OCI-LY3 (cell line): ENCODE measurements around the gene MPL.

Experiments used
- EZH2phosphoT487 ChIP-seq: fragments of 200-600 bp; shearing (Covaris generic); IDR thresholded peaks from 2 replicates; pipeline ENCODE4 v1.6.1; 2018; ENCODE audit warnings: antibody characterized with exemption, mixed run types, low read depth
- TF ChIP-seq, protein P1 (sequence below): fragments of 200-600, 300-600 bp; sonication (generic); IDR thresholded peaks from 2 replicates; pipeline ENCODE4 v1.5.1; 2014; ENCODE audit warnings: antibody characterized with exemption, low read length, low read depth

DNA sequence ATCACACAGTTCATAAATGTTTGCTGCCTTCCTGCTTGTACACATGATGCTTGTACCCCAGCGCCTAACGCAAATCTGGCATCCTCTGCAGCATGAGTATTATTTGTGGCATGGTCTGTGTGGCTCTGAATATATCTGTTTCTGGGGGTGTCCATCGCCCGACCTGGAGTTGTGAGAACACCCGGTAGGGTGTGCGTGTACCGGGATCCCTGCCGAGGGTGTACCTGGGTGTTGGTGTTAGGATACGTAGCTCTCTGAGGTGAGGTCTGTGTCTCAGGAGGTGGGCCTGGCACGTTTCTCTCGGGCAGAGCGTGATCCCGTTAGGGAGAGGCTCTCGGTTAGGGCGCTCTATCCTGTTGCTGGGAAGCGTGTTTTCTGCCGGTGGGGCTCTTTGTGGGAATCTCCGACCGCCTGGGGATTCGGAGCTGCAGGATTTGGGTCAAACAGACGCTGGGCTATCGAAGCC, 10.8 kb downstream of the MPL start:
- TF ChIP-seq, protein P1, sequence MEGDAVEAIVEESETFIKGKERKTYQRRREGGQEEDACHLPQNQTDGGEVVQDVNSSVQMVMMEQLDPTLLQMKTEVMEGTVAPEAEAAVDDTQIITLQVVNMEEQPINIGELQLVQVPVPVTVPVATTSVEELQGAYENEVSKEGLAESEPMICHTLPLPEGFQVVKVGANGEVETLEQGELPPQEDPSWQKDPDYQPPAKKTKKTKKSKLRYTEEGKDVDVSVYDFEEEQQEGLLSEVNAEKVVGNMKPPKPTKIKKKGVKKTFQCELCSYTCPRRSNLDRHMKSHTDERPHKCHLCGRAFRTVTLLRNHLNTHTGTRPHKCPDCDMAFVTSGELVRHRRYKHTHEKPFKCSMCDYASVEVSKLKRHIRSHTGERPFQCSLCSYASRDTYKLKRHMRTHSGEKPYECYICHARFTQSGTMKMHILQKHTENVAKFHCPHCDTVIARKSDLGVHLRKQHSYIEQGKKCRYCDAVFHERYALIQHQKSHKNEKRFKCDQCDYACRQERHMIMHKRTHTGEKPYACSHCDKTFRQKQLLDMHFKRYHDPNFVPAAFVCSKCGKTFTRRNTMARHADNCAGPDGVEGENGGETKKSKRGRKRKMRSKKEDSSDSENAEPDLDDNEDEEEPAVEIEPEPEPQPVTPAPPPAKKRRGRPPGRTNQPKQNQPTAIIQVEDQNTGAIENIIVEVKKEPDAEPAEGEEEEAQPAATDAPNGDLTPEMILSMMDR: no peak
- no peak for TF ChIP-seq EZH2phosphoT487
